Peyer's patch (tissue), 4 donors: ENCODE results near the gene PITRM1.

Experiments used
- POLR2A ChIP-seq, 2 donors: fragments of 450-650 bp; IDR thresholded peaks; one replicate each; pipeline ENCODE4 v1.5.1; 2017; ENCODE audit warnings: antibody characterized with exemption in 2 of 2, mild to moderate bottlenecking in 2 of 2, moderate library complexity in 2 of 2
- TF ChIP-seq, protein P1 (sequence below), 6 experiments: fragments of 450-650 bp in 4 of 6; fragments of 200-600 bp in 2 of 6; sonication (generic) in 1 of 6; IDR thresholded peaks; one replicate each; pipeline ENCODE4 v1.5.1; 2017 to 2019; ENCODE audit warnings: antibody characterized with exemption in 6 of 6, mild to moderate bottlenecking in 3 of 6, moderate library complexity in 1 of 6

GRCh38 chr10:3109196-3109595 lies 63.4 kb downstream of the PITRM1 start:
- TF ChIP-seq, protein P1, sequence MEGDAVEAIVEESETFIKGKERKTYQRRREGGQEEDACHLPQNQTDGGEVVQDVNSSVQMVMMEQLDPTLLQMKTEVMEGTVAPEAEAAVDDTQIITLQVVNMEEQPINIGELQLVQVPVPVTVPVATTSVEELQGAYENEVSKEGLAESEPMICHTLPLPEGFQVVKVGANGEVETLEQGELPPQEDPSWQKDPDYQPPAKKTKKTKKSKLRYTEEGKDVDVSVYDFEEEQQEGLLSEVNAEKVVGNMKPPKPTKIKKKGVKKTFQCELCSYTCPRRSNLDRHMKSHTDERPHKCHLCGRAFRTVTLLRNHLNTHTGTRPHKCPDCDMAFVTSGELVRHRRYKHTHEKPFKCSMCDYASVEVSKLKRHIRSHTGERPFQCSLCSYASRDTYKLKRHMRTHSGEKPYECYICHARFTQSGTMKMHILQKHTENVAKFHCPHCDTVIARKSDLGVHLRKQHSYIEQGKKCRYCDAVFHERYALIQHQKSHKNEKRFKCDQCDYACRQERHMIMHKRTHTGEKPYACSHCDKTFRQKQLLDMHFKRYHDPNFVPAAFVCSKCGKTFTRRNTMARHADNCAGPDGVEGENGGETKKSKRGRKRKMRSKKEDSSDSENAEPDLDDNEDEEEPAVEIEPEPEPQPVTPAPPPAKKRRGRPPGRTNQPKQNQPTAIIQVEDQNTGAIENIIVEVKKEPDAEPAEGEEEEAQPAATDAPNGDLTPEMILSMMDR (IDR thresholded peaks at IDR 0.05) = no peak
- TF ChIP-seq POLR2A (IDR thresholded peaks at IDR 0.05) = no peak
